NB4 (cell line): ENCODE data around the gene TSEN54.

Experiments
- DNase-seq: peaks from one replicate; pipeline ENCODE4 v3.0.0; 2010; ENCODE audit warnings: low read depth
- H3K4me3 ChIP-seq: one replicate; pipeline ENCODE4 v1.5.1; 2011; ENCODE audit warnings: mild to moderate bottlenecking, low read depth, low read length, moderate library complexity
- MAX ChIP-seq: IDR thresholded peaks from 2 replicates; pipeline ENCODE4 v1.6.1; 2011; ENCODE audit warnings: low read depth, low read length
- MYC ChIP-seq: IDR thresholded peaks from 2 replicates; pipeline ENCODE4 v1.6.1; 2011; ENCODE audit warnings: low read depth, low read length
- POLR2A ChIP-seq: IDR thresholded peaks from 2 replicates; pipeline ENCODE4 v1.6.1; 2011; ENCODE audit warnings: mild to moderate bottlenecking; ENCODE audit not compliant: insufficient read length; ENCODE audit errors: extremely low read depth
- TF ChIP-seq, protein P1 (sequence below): IDR thresholded peaks from one replicate; pipeline ENCODE4 v1.5.1; 2012; ENCODE audit warnings: low read depth, low read length

TSEN54 gene

GRCh38 chr17:75490173-75490743 is 26.1 kb upstream of the TSEN54 start:
- no peak for DNase-seq
- H3K4me3 ChIP-seq: no peak overlapping the region
- TF ChIP-seq MYC: no peak

DNA sequence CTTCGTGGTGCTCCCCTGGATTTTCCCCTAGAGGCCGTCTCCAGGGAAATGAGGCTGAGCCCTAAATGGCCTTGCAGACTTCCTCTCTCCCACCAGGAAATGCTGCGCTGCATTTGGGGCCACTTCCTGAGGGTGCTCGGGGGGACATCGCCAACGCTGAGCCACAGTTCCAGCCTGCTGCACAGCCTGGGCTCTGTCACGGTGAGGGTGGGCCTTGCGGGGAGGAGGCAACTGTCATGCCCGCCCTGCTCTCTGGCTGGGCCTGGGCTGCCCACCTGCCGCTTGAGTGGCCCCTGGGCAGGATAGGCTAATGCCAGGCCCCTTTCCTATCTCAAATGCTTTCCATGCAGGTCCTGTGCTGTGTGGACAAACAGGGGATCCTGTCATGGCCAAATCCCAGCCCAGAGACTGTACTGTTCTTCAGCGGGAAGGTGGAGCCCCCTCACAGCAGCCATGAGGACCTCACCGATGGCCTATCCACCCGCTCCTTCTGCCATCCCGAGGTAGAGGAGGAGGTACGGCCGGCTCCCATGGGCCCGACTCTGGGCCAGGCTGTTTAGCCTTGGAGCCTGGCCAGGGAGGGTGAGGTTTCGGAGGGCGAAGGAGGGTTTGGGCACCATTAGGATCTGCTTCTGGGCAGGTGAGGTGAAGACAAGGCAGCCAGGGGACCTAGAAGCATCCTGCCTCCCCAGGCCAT is 25.2 kb upstream of the TSEN54 start:
- no peak for DNase-seq
- no peak overlapping the region for H3K4me3 ChIP-seq

DNA sequence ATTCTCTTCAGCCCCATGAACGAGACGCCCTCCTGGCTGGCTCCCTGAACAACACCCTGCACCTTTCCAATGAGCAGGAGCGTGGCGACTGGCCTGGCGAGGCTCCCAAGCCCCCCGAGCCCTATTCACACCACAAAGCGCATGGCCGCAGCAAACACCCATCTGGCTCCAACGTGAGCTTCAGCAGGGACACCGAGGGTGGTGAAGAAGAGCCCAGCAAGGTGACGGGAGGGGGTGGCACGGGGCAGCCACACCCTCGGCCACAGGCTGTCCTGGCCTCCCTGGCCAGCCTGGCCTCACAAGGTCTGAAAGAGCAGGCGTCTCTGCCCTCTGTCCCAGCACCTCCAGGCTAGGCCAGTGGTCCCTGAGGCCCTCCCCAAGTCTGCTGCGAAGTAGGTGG is 24.6 kb upstream of the TSEN54 start:
- no peak overlapping the region for H3K4me3 ChIP-seq
- no peak for TF ChIP-seq MYC
- no peak for TF ChIP-seq MAX
- TF ChIP-seq, protein P1, sequence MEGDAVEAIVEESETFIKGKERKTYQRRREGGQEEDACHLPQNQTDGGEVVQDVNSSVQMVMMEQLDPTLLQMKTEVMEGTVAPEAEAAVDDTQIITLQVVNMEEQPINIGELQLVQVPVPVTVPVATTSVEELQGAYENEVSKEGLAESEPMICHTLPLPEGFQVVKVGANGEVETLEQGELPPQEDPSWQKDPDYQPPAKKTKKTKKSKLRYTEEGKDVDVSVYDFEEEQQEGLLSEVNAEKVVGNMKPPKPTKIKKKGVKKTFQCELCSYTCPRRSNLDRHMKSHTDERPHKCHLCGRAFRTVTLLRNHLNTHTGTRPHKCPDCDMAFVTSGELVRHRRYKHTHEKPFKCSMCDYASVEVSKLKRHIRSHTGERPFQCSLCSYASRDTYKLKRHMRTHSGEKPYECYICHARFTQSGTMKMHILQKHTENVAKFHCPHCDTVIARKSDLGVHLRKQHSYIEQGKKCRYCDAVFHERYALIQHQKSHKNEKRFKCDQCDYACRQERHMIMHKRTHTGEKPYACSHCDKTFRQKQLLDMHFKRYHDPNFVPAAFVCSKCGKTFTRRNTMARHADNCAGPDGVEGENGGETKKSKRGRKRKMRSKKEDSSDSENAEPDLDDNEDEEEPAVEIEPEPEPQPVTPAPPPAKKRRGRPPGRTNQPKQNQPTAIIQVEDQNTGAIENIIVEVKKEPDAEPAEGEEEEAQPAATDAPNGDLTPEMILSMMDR: no peak
- TF ChIP-seq POLR2A: no peak
- DNase-seq: no peak

More for the DNA sequence above, 25.2 kb upstream of the TSEN54 start:
- TF ChIP-seq MAX (no peak), MYC (no peak), POLR2A (no peak)
- TF ChIP-seq, protein P1: no peak

- no peak for DNase-seq
Observed at GRCh38 chr17:75492555-75493168, 23.7 kb upstream of the TSEN54 start.

GRCh38 chr17:75493476-75494129 is 22.7 kb upstream of the TSEN54 start:
- no peak overlapping the region for H3K4me3 ChIP-seq
- TF ChIP-seq, protein P1: no peak
- TF ChIP-seq MYC (no peak), POLR2A (no peak), MAX (no peak)
- DNase-seq: no peak

More at GRCh38 chr17:75492555-75493168, 23.7 kb upstream of the TSEN54 start:
- no peak overlapping the region for H3K4me3 ChIP-seq
- no peak for TF ChIP-seq POLR2A
- TF ChIP-seq, protein P1: no peak
- TF ChIP-seq MAX: no peak
- TF ChIP-seq MYC: no peak

DNA sequence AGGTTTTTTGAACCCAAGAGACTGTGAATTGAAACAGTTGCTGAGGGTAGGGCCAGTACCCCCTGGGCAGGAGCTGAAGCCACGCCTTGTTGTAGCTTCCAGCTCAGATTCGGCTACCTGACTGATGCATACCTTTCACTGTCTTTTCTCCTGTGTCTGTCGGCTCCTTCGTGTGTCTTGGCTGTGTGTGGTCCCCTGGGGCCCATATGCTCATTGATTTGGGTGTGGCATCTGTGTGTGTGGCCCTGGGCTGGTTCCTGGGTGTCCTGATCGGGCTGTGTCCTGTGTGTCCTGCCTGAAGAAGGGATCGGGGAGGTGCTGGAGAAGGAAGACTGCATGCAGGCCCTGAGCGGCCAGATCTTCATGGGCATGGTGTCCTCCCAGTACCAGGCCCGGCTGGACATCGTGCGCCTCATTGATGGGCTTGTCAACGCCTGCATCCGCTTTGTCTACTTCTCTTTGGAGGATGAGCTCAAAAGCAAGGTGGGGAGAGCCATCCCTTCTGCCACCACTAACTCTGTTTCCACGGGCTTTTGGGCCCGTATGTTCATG is 21.9 kb upstream of the TSEN54 start:
- no peak for DNase-seq
- TF ChIP-seq POLR2A (no peak), MYC (no peak), MAX (no peak)
- TF ChIP-seq, protein P1: no peak
- no peak overlapping the region for H3K4me3 ChIP-seq
